Bronchial epithelial cell (primary cell): Measurements from ENCODE around the gene ARHGAP6. TPM values are rescaled to one million over a fixed set of nuclear protein-coding genes. Genes with fewer than 3 reads are reported as not detected.
A peak's percentile ranks its signal among the peaks of the same experiment; 100 is the strongest.

Experiments used
- DNase-seq: peaks from one replicate; pipeline ENCODE4 v3.0.0-alpha.2; 2010; ENCODE audit warnings: low read depth
- FAIRE-seq: peaks from 2 replicates; lab custom pipeline; 2011; peaks lifted over from hg19 to GRCh38; lab: Jason Lieb, UNC
- H3K27me3 ChIP-seq: 2 replicates; pipeline ENCODE4 v1.5.1; 2011; ENCODE audit warnings: low read length; ENCODE audit not compliant: control insufficient read depth, insufficient read depth
- H3K36me3 ChIP-seq: 2 replicates; pipeline ENCODE4 v1.5.1; 2011; ENCODE audit warnings: low read length; ENCODE audit not compliant: control insufficient read depth, insufficient read depth
- H3K4me3 ChIP-seq: 2 replicates; pipeline ENCODE4 v1.5.1; 2011; ENCODE audit warnings: mild to moderate bottlenecking, low read depth, low read length, control low read depth
- CTCF ChIP-seq: IDR thresholded peaks from 2 replicates; pipeline ENCODE4 v1.5.1; 2011; ENCODE audit warnings: mild to moderate bottlenecking, moderate library complexity, low read length, control low read depth, inconsistent platforms; ENCODE audit not compliant: insufficient read depth, severe bottlenecking
- total RNA-seq: library from RNA; depleted of rRNA; stranded (reverse); fragments of >200 nt; gene quantifications from 2 replicates; pipeline ENCODE4 v1.2.1, GENCODE V29; 2014

ARHGAP6 gene
- total RNA-seq, 1 donor from 2014 or later: under 0.01 TPM

GRCh38 chrX:11426712-11427452 lies 238.8 kb downstream of the ARHGAP6 start:
- no peak for TF ChIP-seq CTCF
- H3K4me3 ChIP-seq: peak overlapping the region; percentile 42
- DNase-seq: no peak
- no peaks in the 10 kb centered on the region for H3K27me3 ChIP-seq
- FAIRE-seq: no peak
- no peaks in the 10 kb centered on the region for H3K36me3 ChIP-seq

- no peak for FAIRE-seq
- Histone ChIP-seq H3K4me3 (no peak overlapping the region), H3K27me3 (no peaks in the 10 kb centered on the region), H3K36me3 (no peaks in the 10 kb centered on the region)
- TF ChIP-seq CTCF: no peak
- no peak for DNase-seq
Observed at GRCh38 chrX:11424903-11425674, 240.6 kb downstream of the ARHGAP6 start.

GRCh38 chrX:11423949-11424348 lies 241.8 kb downstream of the ARHGAP6 start:
- no peak for TF ChIP-seq CTCF
- FAIRE-seq (no peak), DNase-seq (no peak)
- Histone ChIP-seq H3K27me3 (no peaks in the 10 kb centered on the region), H3K36me3 (no peaks in the 10 kb centered on the region), H3K4me3 (no peak overlapping the region)

- Histone ChIP-seq H3K4me3 (no peak overlapping the region), H3K27me3 (no peaks in the 10 kb centered on the region), H3K36me3 (no peaks in the 10 kb centered on the region)
- DNase-seq (peak; percentile 7), FAIRE-seq (no peak)
- TF ChIP-seq CTCF: no peak
Observed at GRCh38 chrX:11423362-11423818, 242.3 kb downstream of the ARHGAP6 start.

GRCh38 chrX:11422525-11422857 lies 243.2 kb downstream of the ARHGAP6 start:
- no peak for FAIRE-seq
- no peak overlapping the region for H3K4me3 ChIP-seq
- no peaks in the 10 kb centered on the region for H3K27me3 ChIP-seq
- DNase-seq: no peak
- no peak for TF ChIP-seq CTCF
- H3K36me3 ChIP-seq: no peaks in the 10 kb centered on the region
